ENCODE data around the gene DDX19B.
"Not testable (repeated sequence)": the region's sequence is repeated elsewhere in the genome, so short reads cannot be mapped to it uniquely, and the experiment has no call there.

DDX19B gene

GRCh38 chr16:70331588-70332358 is 32.8 kb downstream of the DDX19B start:
- no peak overlapping the region for H3K27ac ChIP-seq
- no peaks in the 10 kb centered on the region for H3K9me3 ChIP-seq (ENCODE audit: control insufficient read depth, low read length)
- no peak overlapping the region for H3K9ac ChIP-seq
- no peaks in the 10 kb centered on the region for H3K79me2 ChIP-seq
- H3K36me3 ChIP-seq (ENCODE audit: control insufficient read depth, insufficient read depth, low read length) = no peaks in the 10 kb centered on the region
- no peaks in the 10 kb centered on the region for H3K4me1 ChIP-seq
- no peaks in the 10 kb centered on the region for H3K27me3 ChIP-seq (ENCODE audit: control insufficient read depth, insufficient read depth, low read length)
- no peak overlapping the region for H3K4me2 ChIP-seq (ENCODE audit: low read length)
- no peak overlapping the region for H2AFZ ChIP-seq
- peak; percentile 46 for TF ChIP-seq CTCF (IDR thresholded peaks at IDR 0.05)
- H3K4me3 ChIP-seq (ENCODE audit: low read depth, low read length) = no peak overlapping the region

- H3K9ac ChIP-seq; H3K27ac ChIP-seq; H3K27me3 ChIP-seq (ENCODE audit: control insufficient read depth, insufficient read depth, low read length); H2AFZ ChIP-seq; H3K4me1 ChIP-seq; H3K36me3 ChIP-seq (ENCODE audit: control insufficient read depth, insufficient read depth, low read length); H3K9me3 ChIP-seq (ENCODE audit: control insufficient read depth, low read length); H3K4me3 ChIP-seq (ENCODE audit: low read depth, low read length); H3K79me2 ChIP-seq; H3K4me2 ChIP-seq (ENCODE audit: low read length): not testable (repeated sequence)
Measured at GRCh38 chr16:70332728-70333127, 33.7 kb downstream of the DDX19B start.

GRCh38 chr16:70337814-70338213 is 38.8 kb downstream of the DDX19B start:
- Histone ChIP-seq H3K9ac (no peak overlapping the region), H3K36me3 (ENCODE audit: control insufficient read depth, insufficient read depth, low read length) (no peaks in the 10 kb centered on the region), H3K79me2 (no peaks in the 10 kb centered on the region), H3K4me1 (no peaks in the 10 kb centered on the region), H2AFZ (no peak overlapping the region), H3K9me3 (ENCODE audit: control insufficient read depth, low read length) (no peaks in the 10 kb centered on the region), H3K4me3 (ENCODE audit: low read depth, low read length) (no peak overlapping the region), H3K4me2 (ENCODE audit: low read length) (no peak overlapping the region), H3K27me3 (ENCODE audit: control insufficient read depth, insufficient read depth, low read length) (no peaks in the 10 kb centered on the region), H3K27ac (no peak overlapping the region)
- TF ChIP-seq CTCF (IDR thresholded peaks at IDR 0.05) = no peak

GRCh38 chr16:70341600-70341999 is 42.6 kb downstream of the DDX19B start:
- Histone ChIP-seq H3K9ac (no peak overlapping the region), H3K36me3 (ENCODE audit: control insufficient read depth, insufficient read depth, low read length) (no peaks in the 10 kb centered on the region), H3K9me3 (ENCODE audit: control insufficient read depth, low read length) (no peaks in the 10 kb centered on the region), H3K27me3 (ENCODE audit: control insufficient read depth, insufficient read depth, low read length) (no peaks in the 10 kb centered on the region), H3K4me3 (ENCODE audit: low read depth, low read length) (no peak overlapping the region), H3K4me2 (ENCODE audit: low read length) (no peak overlapping the region), H3K27ac (no peak overlapping the region), H3K4me1 (peaks cover 4% of the 10 kb centered on the region), H3K79me2 (no peaks in the 10 kb centered on the region), H2AFZ (no peak overlapping the region)
- TF ChIP-seq CTCF (IDR thresholded peaks at IDR 0.05) = no peak

- H3K27ac ChIP-seq = no peak overlapping the region
- no peak for TF ChIP-seq CTCF (IDR thresholded peaks at IDR 0.05)
Measured at GRCh38 chr16:70342016-70342415, 43.0 kb downstream of the DDX19B start.

More at GRCh38 chr16:70342016-70342415, 43.0 kb downstream of the DDX19B start:
- Histone ChIP-seq H3K4me1 (peaks cover 4% of the 10 kb centered on the region), H3K9me3 (ENCODE audit: control insufficient read depth, low read length) (no peaks in the 10 kb centered on the region), H3K79me2 (no peaks in the 10 kb centered on the region), H3K27me3 (ENCODE audit: control insufficient read depth, insufficient read depth, low read length) (no peaks in the 10 kb centered on the region), H3K4me3 (ENCODE audit: low read depth, low read length) (no peak overlapping the region), H2AFZ (no peak overlapping the region), H3K36me3 (ENCODE audit: control insufficient read depth, insufficient read depth, low read length) (no peaks in the 10 kb centered on the region), H3K4me2 (ENCODE audit: low read length) (no peak overlapping the region), H3K9ac (no peak overlapping the region)
